Astrocyte of the cerebellum (primary cell): ENCODE data around the gene STEAP2.
"Not testable (repeated sequence)": the region's sequence is repeated elsewhere in the genome, so short reads cannot be mapped to it uniquely, and the experiment has no call there.

ENCODE experiments used
- DNase-seq: peaks from one replicate; pipeline ENCODE4 v3.0.0-alpha.2; 2011; ENCODE audit warnings: low read depth
- H3K4me3 ChIP-seq: 2 replicates; pipeline ENCODE4 v1.5.1; 2011; ENCODE audit warnings: mild to moderate bottlenecking, low read depth, low read length, moderate library complexity
- in situ Hi-C: cut with HindIII; loops from 2 replicates; pipeline ENCODE4 v1.10.0; 2017; ENCODE audit warnings: low sequenced_read_pairs
- TF ChIP-seq, protein P1 (sequence below): IDR thresholded peaks from 2 replicates; pipeline ENCODE4 v1.5.1; 2012; ENCODE audit warnings: low read length, low read depth, moderate library complexity, mild to moderate bottlenecking; ENCODE audit errors: missing control alignments

STEAP2 gene

GRCh38 chr7:90244565-90244908, 33.0 kb downstream of the STEAP2 start:
- TF ChIP-seq, protein P1, sequence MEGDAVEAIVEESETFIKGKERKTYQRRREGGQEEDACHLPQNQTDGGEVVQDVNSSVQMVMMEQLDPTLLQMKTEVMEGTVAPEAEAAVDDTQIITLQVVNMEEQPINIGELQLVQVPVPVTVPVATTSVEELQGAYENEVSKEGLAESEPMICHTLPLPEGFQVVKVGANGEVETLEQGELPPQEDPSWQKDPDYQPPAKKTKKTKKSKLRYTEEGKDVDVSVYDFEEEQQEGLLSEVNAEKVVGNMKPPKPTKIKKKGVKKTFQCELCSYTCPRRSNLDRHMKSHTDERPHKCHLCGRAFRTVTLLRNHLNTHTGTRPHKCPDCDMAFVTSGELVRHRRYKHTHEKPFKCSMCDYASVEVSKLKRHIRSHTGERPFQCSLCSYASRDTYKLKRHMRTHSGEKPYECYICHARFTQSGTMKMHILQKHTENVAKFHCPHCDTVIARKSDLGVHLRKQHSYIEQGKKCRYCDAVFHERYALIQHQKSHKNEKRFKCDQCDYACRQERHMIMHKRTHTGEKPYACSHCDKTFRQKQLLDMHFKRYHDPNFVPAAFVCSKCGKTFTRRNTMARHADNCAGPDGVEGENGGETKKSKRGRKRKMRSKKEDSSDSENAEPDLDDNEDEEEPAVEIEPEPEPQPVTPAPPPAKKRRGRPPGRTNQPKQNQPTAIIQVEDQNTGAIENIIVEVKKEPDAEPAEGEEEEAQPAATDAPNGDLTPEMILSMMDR, result no peak
- DNase-seq, result no peak
- in situ Hi-C loops, result no loop called here
- peak overlapping the region; percentile 80 for H3K4me3 ChIP-seq

DNA sequence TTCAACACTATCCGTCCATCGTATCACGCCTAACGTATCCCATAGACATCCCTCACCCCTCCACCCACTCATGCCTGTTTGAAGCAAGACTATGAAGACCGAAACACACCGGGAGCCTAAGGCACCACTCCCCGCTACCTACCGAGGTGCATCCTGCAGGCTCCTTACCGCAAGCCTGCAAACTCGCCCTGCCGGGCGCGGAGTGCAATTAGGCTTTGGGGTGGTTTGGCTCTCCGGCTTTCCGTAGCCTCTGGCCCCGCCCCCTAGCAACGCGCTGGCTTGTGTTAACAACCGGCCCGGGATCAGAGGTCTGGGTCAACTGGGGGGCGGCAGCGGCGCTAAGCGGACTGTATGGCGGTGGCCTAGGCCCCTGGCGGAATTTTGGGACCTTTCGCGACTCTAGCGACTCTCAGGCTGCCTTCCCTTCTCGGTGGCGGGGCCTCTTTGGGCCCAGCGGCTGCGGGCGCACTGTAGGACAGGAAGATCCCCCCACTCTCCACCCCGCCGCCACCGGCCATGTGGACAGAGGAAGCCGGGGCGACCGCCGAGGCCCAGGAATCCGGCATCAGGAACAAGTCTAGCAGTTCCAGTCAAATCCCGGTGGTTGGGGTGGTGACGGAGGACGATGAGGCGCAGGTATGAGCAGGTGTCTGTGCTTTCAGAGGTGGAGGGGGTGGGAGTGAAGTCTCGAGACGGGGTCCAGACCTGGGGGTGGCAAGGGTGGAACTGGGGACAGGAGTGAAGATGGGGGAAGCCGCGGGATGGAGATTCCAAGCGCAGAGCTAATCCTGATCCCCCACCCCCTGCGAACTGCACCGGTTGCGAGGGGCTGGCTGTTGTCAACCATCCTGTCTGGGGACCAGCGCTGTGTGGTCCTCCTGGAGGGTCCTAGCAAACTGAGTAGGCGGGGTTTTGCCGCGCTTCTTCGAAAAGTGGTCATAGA, 33.6 kb downstream of the STEAP2 start, which contains the start of gene CFAP69:
CFAP69 (plus strand) TSS at position 266 of the 943 bp plus-strand sequence; CDS start at position 517, 251 bp downstream.
- in situ Hi-C loops, result no loop called here
- peak within 1 kb of the TSS; percentile 80 for H3K4me3 ChIP-seq
- DNase-seq, result peak; percentile 57
- TF ChIP-seq, protein P1, result peak; percentile 31

- peak overlapping the region; percentile 80 for H3K4me3 ChIP-seq
- TF ChIP-seq, protein P1, result no peak
- in situ Hi-C loops, result no loop called here
- no peak for DNase-seq
Measured at GRCh38 chr7:90246171-90246570, 34.6 kb downstream of the STEAP2 start.

DNA sequence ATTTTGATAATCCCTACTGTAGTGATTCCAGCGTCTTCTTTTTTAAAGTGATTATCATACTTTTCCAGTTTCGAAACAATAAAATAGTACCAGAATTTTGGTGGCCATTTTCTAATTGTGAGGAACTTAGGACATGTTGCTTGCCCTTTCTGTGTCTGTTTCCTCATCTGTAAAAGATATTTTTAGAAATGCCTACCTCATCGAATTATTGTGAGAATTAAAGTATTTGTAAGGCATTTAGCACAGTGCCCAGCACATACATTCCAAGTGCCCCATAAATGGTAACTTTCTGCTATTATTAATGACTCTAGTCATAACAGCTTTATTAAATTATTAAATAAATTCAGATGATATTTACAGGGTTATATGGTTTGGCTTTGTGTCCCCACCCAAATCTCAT, 37.2 kb downstream of the STEAP2 start:
- TF ChIP-seq, protein P1, result no peak
- DNase-seq, result no peak
- in situ Hi-C loops, result no loop called here
- no peak overlapping the region for H3K4me3 ChIP-seq

GRCh38 chr7:90250601-90251303, 39.2 kb downstream of the STEAP2 start:
- peak; percentile 66 for DNase-seq
- TF ChIP-seq, protein P1, result no peak
- in situ Hi-C loops, result loop anchor here (25.0 kb wide), 1 partner anchor 187 kb away; no protein-coding TSS in a partner anchor
- no peak overlapping the region for H3K4me3 ChIP-seq

DNA sequence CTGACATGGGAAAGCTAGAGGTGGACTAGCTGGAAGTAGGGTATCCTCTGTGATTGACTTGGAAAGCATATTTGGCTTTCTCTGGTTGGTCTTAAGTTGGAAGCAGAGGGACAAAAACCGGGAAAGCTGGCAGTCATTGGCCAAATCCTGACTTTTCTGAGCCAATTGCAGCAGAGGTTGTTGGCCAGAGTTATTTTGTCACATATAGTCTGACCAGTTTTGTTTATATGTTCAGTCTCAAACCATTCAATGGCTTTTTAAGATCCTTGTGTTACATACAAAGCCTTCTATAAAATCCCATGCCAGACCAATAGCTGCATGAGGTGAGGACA, 39.7 kb downstream of the STEAP2 start:
- in situ Hi-C loops, result loop anchor here (25.0 kb wide), 1 partner anchor 186 kb away; no protein-coding TSS in a partner anchor
- no peak for DNase-seq
- TF ChIP-seq, protein P1, result no peak
- H3K4me3 ChIP-seq, result no peak overlapping the region

DNA sequence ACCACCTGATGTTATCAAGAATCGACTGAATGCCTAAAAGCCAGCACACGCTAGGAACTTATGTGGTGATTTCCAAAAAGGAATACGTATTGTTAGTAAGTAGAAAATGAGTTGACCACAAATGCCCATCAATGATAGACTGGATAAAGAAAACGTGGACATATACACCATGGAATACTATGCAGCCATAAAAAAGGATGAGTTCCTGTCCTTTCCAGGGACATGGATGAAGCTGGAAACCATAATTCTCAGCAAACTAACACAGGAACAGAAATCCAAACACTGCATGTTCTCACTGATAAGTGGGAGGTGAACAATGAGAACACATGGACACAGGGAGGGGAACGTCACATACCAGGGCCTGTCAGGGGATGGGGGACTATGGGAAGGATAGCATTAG, 44.5 kb downstream of the STEAP2 start:
- not testable (repeated sequence) for H3K4me3 ChIP-seq, DNase-seq
- in situ Hi-C loops, result loop anchor here (25.0 kb wide), 1 partner anchor 181 kb away; no protein-coding TSS in a partner anchor
